Neural cell (in vitro differentiated cells): Measurements from ENCODE around the gene GAL3ST3. TPM values are rescaled to one million over a fixed set of nuclear protein-coding genes. Genes with fewer than 3 reads are reported as not detected.
"Not testable (repeated sequence)": the region's sequence is repeated elsewhere in the genome, so short reads cannot be mapped to it uniquely, and the experiment has no call there.

Experiments
- H2AFZ ChIP-seq: fragments of 200-600, 300-800 bp; sonication (generic), shearing (Covaris generic); 2 replicates; pipeline ENCODE4 v1.6.0; 2014; ENCODE audit warnings: low read depth, mild to moderate bottlenecking, antibody characterized with exemption, low read length, moderate library complexity
- H3F3A ChIP-seq: fragments of 200-600 bp; shearing (Covaris generic); 2 replicates; pipeline ENCODE4 v1.6.1; 2016; ENCODE audit warnings: mild to moderate bottlenecking, moderate library complexity, mixed read lengths, antibody characterized with exemption, low read length; ENCODE audit not compliant: insufficient read depth, poor library complexity, severe bottlenecking
- H3K27ac ChIP-seq: fragments of 200-600, 300-800 bp; sonication (generic), shearing (Covaris generic); 2 replicates; pipeline ENCODE4 v1.5.1; 2014; ENCODE audit warnings: mild to moderate bottlenecking, low read length, moderate library complexity
- H3K27me3 ChIP-seq: fragments of 300-800, 200-600 bp; sonication (generic), shearing (Covaris generic); 2 replicates; pipeline ENCODE4 v1.6.0; 2014; ENCODE audit warnings: mild to moderate bottlenecking, low read depth, low read length, moderate library complexity; ENCODE audit not compliant: insufficient read depth
- H3K36me3 ChIP-seq: fragments of 300-800, 200-600 bp; sonication (generic), shearing (Covaris generic); 2 replicates; pipeline ENCODE4 v1.5.1; 2014; ENCODE audit warnings: mild to moderate bottlenecking, antibody characterized with exemption, low read length, moderate library complexity; ENCODE audit not compliant: insufficient read depth
- H3K4me2 ChIP-seq: fragments of 300-800, 200-600 bp; sonication (generic), shearing (Covaris generic); 2 replicates; pipeline ENCODE4 v1.6.0; 2014; ENCODE audit warnings: mild to moderate bottlenecking, low read length
- H3K4me3 ChIP-seq: fragments of 300-800, 200-600 bp; sonication (generic), shearing (Covaris generic); 2 replicates; pipeline ENCODE4 v1.5.1; 2014; ENCODE audit warnings: mild to moderate bottlenecking, low read length, moderate library complexity
- H3K79me2 ChIP-seq: fragments of 200-600 bp; shearing (Covaris generic); replicated peaks from 2 replicates; pipeline ENCODE4 v1.6.0; 2014; ENCODE audit warnings: mild to moderate bottlenecking, low read length, moderate library complexity; ENCODE audit not compliant: insufficient read depth
- H3K9ac ChIP-seq: fragments of 300-800, 200-600 bp; sonication (generic), shearing (Covaris generic); 2 replicates; pipeline ENCODE4 v1.6.1; 2016; ENCODE audit warnings: mild to moderate bottlenecking, low read length, mixed read lengths
- H3K9me2 ChIP-seq: fragments of 200-600 bp; shearing (Covaris generic); 2 replicates; pipeline ENCODE4 v1.6.1; 2016; ENCODE audit warnings: mild to moderate bottlenecking, low read length, mixed read lengths; ENCODE audit not compliant: insufficient read depth
- H3K9me3 ChIP-seq: fragments of 200-600, 300-800 bp; sonication (generic), shearing (Covaris generic); 2 replicates; pipeline ENCODE4 v1.6.1; 2016; ENCODE audit warnings: mild to moderate bottlenecking, mixed run types, low read length, moderate library complexity, mixed read lengths
- H4K20me1 ChIP-seq: fragments of 200-600 bp; shearing (Covaris generic); 2 replicates; pipeline ENCODE4 v1.6.1; 2016; ENCODE audit warnings: mild to moderate bottlenecking, mixed run types; ENCODE audit not compliant: insufficient read depth
- CTCF ChIP-seq: fragments of 450-650 bp; IDR thresholded peaks from 2 replicates; pipeline ENCODE4 v1.5.1; 2014; ENCODE audit warnings: antibody characterized with exemption, mild to moderate bottlenecking, moderate library complexity; ENCODE audit not compliant: poor library complexity, severe bottlenecking
- EP300 ChIP-seq: fragments of 450-650 bp; conservative IDR thresholded peaks from 2 replicates; pipeline ENCODE4 v1.6.1; 2014; ENCODE audit warnings: antibody characterized with exemption, mild to moderate bottlenecking, moderate library complexity; ENCODE audit not compliant: poor library complexity, severe bottlenecking
- EZH2 ChIP-seq: fragments of 200-600, 300-800 bp; shearing (Covaris generic), sonication (generic); IDR thresholded peaks from 2 replicates; pipeline ENCODE4 v1.6.1; 2014; ENCODE audit warnings: antibody characterized with exemption, low read length, borderline replicate concordance, mild to moderate bottlenecking; ENCODE audit not compliant: insufficient read depth, poor library complexity, severe bottlenecking
- MXI1 ChIP-seq: fragments of 450-650 bp; conservative IDR thresholded peaks from 2 replicates; pipeline ENCODE4 v1.6.1; 2014; ENCODE audit warnings: antibody characterized with exemption, mild to moderate bottlenecking; ENCODE audit not compliant: poor library complexity, severe bottlenecking
- POLR2AphosphoS5 ChIP-seq: IDR thresholded peaks from 2 replicates; pipeline ENCODE4 v1.6.1; 2012
- RAD21 ChIP-seq: fragments of 450-650 bp; conservative IDR thresholded peaks from 2 replicates; pipeline ENCODE4 v1.6.1; 2014; ENCODE audit warnings: antibody characterized with exemption, mild to moderate bottlenecking, moderate library complexity
- REST ChIP-seq: IDR thresholded peaks from 2 replicates; pipeline ENCODE4 v1.6.1; 2012; ENCODE audit warnings: borderline replicate concordance
- SMC3 ChIP-seq: fragments of 450-650 bp; conservative IDR thresholded peaks from 2 replicates; pipeline ENCODE4 v1.6.1; 2014; ENCODE audit warnings: antibody characterized with exemption, mild to moderate bottlenecking, moderate library complexity; ENCODE audit not compliant: poor library complexity
- TAF1 ChIP-seq: IDR thresholded peaks from 2 replicates; pipeline ENCODE4 v1.6.1; 2012; ENCODE audit warnings: low read depth
- polyA plus RNA-seq: library from polyadenylated mRNA; depleted of rRNA; stranded (reverse); fragments of >200 nt; gene quantifications from 2 replicates; pipeline ENCODE4 v1.2.3, GENCODE V29; 2014

Gene GAL3ST3
- polyA plus RNA-seq, 1 donor from 2014 or later = 17.2 TPM

GRCh38 chr11:66011239-66011784 lies 37.6 kb downstream of the GAL3ST3 start:
- Histone ChIP-seq H2AFZ (no peak overlapping the region), H3K27me3 (peaks cover 15% of the 10 kb centered on the region)

GRCh38 chr11:66010036-66010435 lies 38.9 kb downstream of the GAL3ST3 start:
- H3K9me3 ChIP-seq, H3F3A ChIP-seq, H3K36me3 ChIP-seq, H4K20me1 ChIP-seq, H3K4me3 ChIP-seq, H3K9me2 ChIP-seq, H3K9ac ChIP-seq, H3K27ac ChIP-seq, H3K4me2 ChIP-seq, H3K79me2 ChIP-seq, H2AFZ ChIP-seq: not testable (repeated sequence)
- peaks cover 15% of the 10 kb centered on the region for H3K27me3 ChIP-seq

More at GRCh38 chr11:66011239-66011784, 37.6 kb downstream of the GAL3ST3 start:
- H3K27ac ChIP-seq = no peak overlapping the region
- TF ChIP-seq REST (no peak), EP300 (no peak)
- H3K9me2 ChIP-seq = no peaks in the 10 kb centered on the region
- H3K4me2 ChIP-seq = no peak overlapping the region
- no peaks in the 10 kb centered on the region for H3F3A ChIP-seq
- H3K79me2 ChIP-seq = no peaks in the 10 kb centered on the region
- no peak overlapping the region for H3K4me3 ChIP-seq
- H3K9me3 ChIP-seq = no peaks in the 10 kb centered on the region
- no peaks in the 10 kb centered on the region for H3K36me3 ChIP-seq
- no peaks in the 10 kb centered on the region for H4K20me1 ChIP-seq
- H3K9ac ChIP-seq = no peak overlapping the region

GRCh38 chr11:66008468-66009101 lies 40.4 kb downstream of the GAL3ST3 start:
- no peak overlapping the region for H3K4me3 ChIP-seq
- no peak overlapping the region for H2AFZ ChIP-seq
- no peak overlapping the region for H3K27ac ChIP-seq
- H4K20me1 ChIP-seq = no peaks in the 10 kb centered on the region
- TF ChIP-seq EP300 (no peak), SMC3 (no peak)
- H3K4me2 ChIP-seq = no peak overlapping the region
- H3K79me2 ChIP-seq = peaks cover under 1% of the 10 kb centered on the region
- no peaks in the 10 kb centered on the region for H3K9me3 ChIP-seq
- H3K27me3 ChIP-seq = peaks cover 15% of the 10 kb centered on the region
- no peaks in the 10 kb centered on the region for H3F3A ChIP-seq
- H3K36me3 ChIP-seq = no peaks in the 10 kb centered on the region
- no peaks in the 10 kb centered on the region for H3K9me2 ChIP-seq
- H3K9ac ChIP-seq = no peak overlapping the region

GRCh38 chr11:66008095-66008467 lies 40.9 kb downstream of the GAL3ST3 start:
- Histone ChIP-seq H3K4me3 (no peak overlapping the region), H3K4me2 (no peak overlapping the region), H3K36me3 (no peaks in the 10 kb centered on the region), H3F3A (no peaks in the 10 kb centered on the region), H2AFZ (no peak overlapping the region), H3K9me2 (no peaks in the 10 kb centered on the region), H3K27me3 (peaks cover 10% of the 10 kb centered on the region), H3K79me2 (peaks cover 5% of the 10 kb centered on the region), H4K20me1 (no peaks in the 10 kb centered on the region), H3K9ac (no peak overlapping the region), H3K9me3 (no peaks in the 10 kb centered on the region), H3K27ac (no peak overlapping the region)
- TF ChIP-seq POLR2AphosphoS5 = no peak
- no peak for TF ChIP-seq MXI1
- no peak for TF ChIP-seq TAF1
- no peak for TF ChIP-seq SMC3
- TF ChIP-seq CTCF = no peak
- no peak for TF ChIP-seq REST
- no peak for TF ChIP-seq RAD21
- TF ChIP-seq EZH2 = no peak
